Liver (tissue), 3 donors: ENCODE measurements around the gene TRDMT1.

Source experiments
- ATF3 ChIP-seq: IDR thresholded peaks from 2 replicates; pipeline ENCODE4 v1.6.1; 2016; ENCODE audit warnings: antibody characterized with exemption
- CTCF ChIP-seq: fragments of 150-350 bp; IDR thresholded peaks from 2 replicates; pipeline ENCODE4 v1.5.1; 2017; ENCODE audit warnings: improper control_type of control experiment, low read depth, low read length; ENCODE audit not compliant: missing input control
- EGR1 ChIP-seq, 2 donors: IDR thresholded peaks; 2 replicates each; pipeline ENCODE4 v1.6.1; 2016 to 2018; ENCODE audit warnings: antibody characterized with exemption in 2 of 2, low read depth in 2 of 2
- HNF4A ChIP-seq, 2 donors: conservative IDR thresholded peaks; 2 replicates each; pipeline ENCODE4 v1.6.1; 2016; ENCODE audit warnings: antibody characterized with exemption in 2 of 2, mild to moderate bottlenecking in 2 of 2
- NR2F2 ChIP-seq: IDR thresholded peaks from 2 replicates; pipeline ENCODE4 v1.6.1; 2016; ENCODE audit warnings: antibody characterized with exemption
- RAD21 ChIP-seq, 2 donors: IDR thresholded peaks; 2 replicates each; pipeline ENCODE4 v1.6.1; 2016; ENCODE audit warnings: antibody characterized with exemption in 2 of 2, mild to moderate bottlenecking in 2 of 2
- SP1 ChIP-seq: IDR thresholded peaks from 2 replicates; pipeline ENCODE4 v1.6.1; 2018; ENCODE audit warnings: antibody characterized with exemption, mild to moderate bottlenecking
- TAF1 ChIP-seq: conservative IDR thresholded peaks from 2 replicates; pipeline ENCODE4 v1.6.1; 2016; ENCODE audit warnings: antibody characterized with exemption, mild to moderate bottlenecking
- ZBTB33 ChIP-seq: IDR thresholded peaks from 2 replicates; pipeline ENCODE4 v1.6.1; 2016; ENCODE audit warnings: antibody characterized with exemption
- TF ChIP-seq, protein P1 (sequence below): IDR thresholded peaks from 2 replicates; pipeline ENCODE4 v1.6.1; 2016; ENCODE audit warnings: antibody characterized with exemption
- TF ChIP-seq, protein P2 (sequence below): IDR thresholded peaks from 2 replicates; pipeline ENCODE4 v1.6.1; 2016; ENCODE audit warnings: antibody characterized with exemption, mild to moderate bottlenecking
- donor health status: healthy.
- donor health status: healthy.

GRCh38 chr10:17153321-17153720, 48.2 kb downstream of the TRDMT1 start:
- TF ChIP-seq HNF4A (conservative IDR thresholded peaks at IDR 0.05) = no peak
- no peak for TF ChIP-seq CTCF
- no peak for TF ChIP-seq SP1
- TF ChIP-seq, protein P1, sequence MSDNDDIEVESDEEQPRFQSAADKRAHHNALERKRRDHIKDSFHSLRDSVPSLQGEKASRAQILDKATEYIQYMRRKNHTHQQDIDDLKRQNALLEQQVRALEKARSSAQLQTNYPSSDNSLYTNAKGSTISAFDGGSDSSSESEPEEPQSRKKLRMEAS = no peak
- no peak for TF ChIP-seq EGR1 (IDR thresholded peaks at IDR 0.05; ENCODE audit: low read depth in 2 of 2)
- no peak for TF ChIP-seq RAD21 (IDR thresholded peaks at IDR 0.05)
- TF ChIP-seq TAF1 = no peak
- TF ChIP-seq, protein P2, sequence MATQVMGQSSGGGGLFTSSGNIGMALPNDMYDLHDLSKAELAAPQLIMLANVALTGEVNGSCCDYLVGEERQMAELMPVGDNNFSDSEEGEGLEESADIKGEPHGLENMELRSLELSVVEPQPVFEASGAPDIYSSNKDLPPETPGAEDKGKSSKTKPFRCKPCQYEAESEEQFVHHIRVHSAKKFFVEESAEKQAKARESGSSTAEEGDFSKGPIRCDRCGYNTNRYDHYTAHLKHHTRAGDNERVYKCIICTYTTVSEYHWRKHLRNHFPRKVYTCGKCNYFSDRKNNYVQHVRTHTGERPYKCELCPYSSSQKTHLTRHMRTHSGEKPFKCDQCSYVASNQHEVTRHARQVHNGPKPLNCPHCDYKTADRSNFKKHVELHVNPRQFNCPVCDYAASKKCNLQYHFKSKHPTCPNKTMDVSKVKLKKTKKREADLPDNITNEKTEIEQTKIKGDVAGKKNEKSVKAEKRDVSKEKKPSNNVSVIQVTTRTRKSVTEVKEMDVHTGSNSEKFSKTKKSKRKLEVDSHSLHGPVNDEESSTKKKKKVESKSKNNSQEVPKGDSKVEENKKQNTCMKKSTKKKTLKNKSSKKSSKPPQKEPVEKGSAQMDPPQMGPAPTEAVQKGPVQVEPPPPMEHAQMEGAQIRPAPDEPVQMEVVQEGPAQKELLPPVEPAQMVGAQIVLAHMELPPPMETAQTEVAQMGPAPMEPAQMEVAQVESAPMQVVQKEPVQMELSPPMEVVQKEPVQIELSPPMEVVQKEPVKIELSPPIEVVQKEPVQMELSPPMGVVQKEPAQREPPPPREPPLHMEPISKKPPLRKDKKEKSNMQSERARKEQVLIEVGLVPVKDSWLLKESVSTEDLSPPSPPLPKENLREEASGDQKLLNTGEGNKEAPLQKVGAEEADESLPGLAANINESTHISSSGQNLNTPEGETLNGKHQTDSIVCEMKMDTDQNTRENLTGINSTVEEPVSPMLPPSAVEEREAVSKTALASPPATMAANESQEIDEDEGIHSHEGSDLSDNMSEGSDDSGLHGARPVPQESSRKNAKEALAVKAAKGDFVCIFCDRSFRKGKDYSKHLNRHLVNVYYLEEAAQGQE = no peak
- no peak for TF ChIP-seq ZBTB33
- no peak for TF ChIP-seq ATF3
- no peak for TF ChIP-seq NR2F2
